HepG2 (cell line): ENCODE data around the gene SPIN1. TPM values are rescaled to one million over a fixed set of nuclear protein-coding genes. Genes with fewer than 3 reads are reported as not detected.

ENCODE experiments used
- ATAC-seq: fragments of 200-7000 bp; cut with Tn5 transposase; 3 replicates; pipeline ENCODE4 v1.9.1; 2020; ENCODE audit warnings: mild to moderate bottlenecking, moderate library complexity
- BruUV-seq: library from RNA; stranded (reverse); fragments of 400-500 nt; replicated peaks from 2 replicates; lab custom pipeline; 2021; lab: Mats Ljungman, UMichigan
- CTCF ChIA-PET: fragments of 300-600 bp; formaldehyde crosslinking; extraction: SDS; loops from one replicate; lab custom pipeline; 2021; ENCODE audit warnings: low total read pairs, inconsistent platforms, low intra/inter-chr PET ratio; lab: Yijun Ruan, JAX
- POLR2A ChIA-PET: fragments of 350-600 bp; sonication (Branson Sonifier 250); formaldehyde crosslinking; loops from one replicate; lab custom pipeline; 2020; ENCODE audit warnings: antibody characterized with exemption, inconsistent platforms; lab: Yijun Ruan, JAX
- DNase-seq: peaks from one replicate; pipeline ENCODE4 v3.0.0-alpha.2; 2015; ENCODE audit warnings: low spot score
- FAIRE-seq: peaks from 3 replicates; lab custom pipeline; 2011; peaks lifted over from hg19 to GRCh38; lab: Jason Lieb, UNC
- H2AFZ ChIP-seq: one replicate; pipeline ENCODE4 v1.6.1; 2011; ENCODE audit warnings: low read length, inconsistent platforms
- H3K27ac ChIP-seq: fragments of 300-600 bp; 3 replicates; pipeline ENCODE4 v1.8.0; 2011; ENCODE audit warnings: mixed run types, mild to moderate bottlenecking, mixed read lengths, low read length, inconsistent platforms; ENCODE audit not compliant: insufficient read depth; ENCODE audit errors: extremely low read length
- H3K27me3 ChIP-seq, 2 experiments: fragments of 200-600 bp in 1 of 2; 2 replicates in 1 of 2; 3 replicates in 1 of 2; pipeline versions ENCODE4 v1.6.0 to v1.8.0; 2011; ENCODE audit warnings: low read length in 2 of 2, mild to moderate bottlenecking in 2 of 2, moderate library complexity in 2 of 2, inconsistent platforms in 1 of 2; ENCODE audit not compliant: insufficient read depth in 2 of 2, control insufficient read depth in 1 of 2
- H3K36me3 ChIP-seq, 2 experiments: fragments of 200-600 bp in 1 of 2; replicated peaks in 1 of 2; 2 replicates in 1 of 2; 3 replicates in 1 of 2; pipeline versions ENCODE4 v1.5.1 to v1.8.0; 2011; ENCODE audit warnings: low read length in 2 of 2, inconsistent platforms in 1 of 2; ENCODE audit not compliant: insufficient read depth in 2 of 2, control insufficient read depth in 1 of 2
- H3K4me1 ChIP-seq: 2 replicates; pipeline ENCODE4 v1.5.1; 2012; ENCODE audit warnings: low read length, inconsistent platforms; ENCODE audit not compliant: insufficient read depth
- H3K4me2 ChIP-seq: 2 replicates; pipeline ENCODE4 v1.6.0; 2011; ENCODE audit warnings: low read depth, low read length, inconsistent platforms
- H3K4me3 ChIP-seq, 3 experiments: fragments of 200-600 bp in 1 of 3; sonication (generic), shearing (Covaris generic) in 1 of 3; replicated peaks in 1 of 3; 2 replicates each; pipeline ENCODE4 v1.5.1; 2011 to 2016; ENCODE audit warnings: low read length in 3 of 3, inconsistent platforms in 2 of 3, low read depth in 2 of 3, mild to moderate bottlenecking in 2 of 3, control low read depth in 1 of 3, mixed read lengths in 1 of 3; ENCODE audit not compliant: insufficient read depth in 1 of 3
- H3K79me2 ChIP-seq: one replicate; pipeline ENCODE4 v1.6.1; 2011; ENCODE audit warnings: low read length, inconsistent platforms; ENCODE audit not compliant: insufficient read depth
- H3K9ac ChIP-seq: 2 replicates; pipeline ENCODE4 v1.6.0; 2011; ENCODE audit warnings: mild to moderate bottlenecking, low read depth, low read length, inconsistent platforms; ENCODE audit not compliant: insufficient read depth
- H3K9me3 ChIP-seq: 2 replicates; pipeline ENCODE4 v1.5.1; 2012; ENCODE audit warnings: mild to moderate bottlenecking, low read length
- H4K20me1 ChIP-seq: 2 replicates; pipeline ENCODE4 v1.6.0; 2011; ENCODE audit warnings: inconsistent platforms, mild to moderate bottlenecking, low read length, moderate library complexity; ENCODE audit not compliant: insufficient read depth
- BHLHE40 ChIP-seq: IDR thresholded peaks from 2 replicates; pipeline ENCODE4 v1.6.1; 2011; ENCODE audit warnings: low read length, improper control_type of control experiment
- HNF4A ChIP-seq: sonication (generic); formaldehyde crosslinking; IDR thresholded peaks from 2 replicates; pipeline ENCODE4 v1.4.0; 2020; ENCODE audit warnings: missing genetic modification reagents
- KLF13 ChIP-seq: sonication (generic); formaldehyde crosslinking; IDR thresholded peaks from 2 replicates; pipeline ENCODE4 v1.4.0; 2020; ENCODE audit warnings: mild to moderate bottlenecking, missing genetic modification reagents
- NR2F1 ChIP-seq, 2 experiments: fragments of 450-650 bp in 1 of 2; formaldehyde crosslinking in 1 of 2; IDR thresholded peaks; 2 replicates each; pipeline versions ENCODE4 v1.5.0 to v1.6.1; 2016 to 2020; ENCODE audit warnings: mild to moderate bottlenecking in 1 of 2, missing compliant biosample characterization in 1 of 2, missing genetic modification reagents in 1 of 2, moderate library complexity in 1 of 2
- PATZ1 ChIP-seq: sonication (generic); formaldehyde crosslinking; IDR thresholded peaks from 2 replicates; pipeline ENCODE4 v1.4.0; 2020; ENCODE audit warnings: missing genetic modification reagents
- RFX5 ChIP-seq: IDR thresholded peaks from 2 replicates; pipeline ENCODE4 v1.6.1; 2011; ENCODE audit warnings: low read depth, low read length, improper control_type of control experiment
- RXRA ChIP-seq: sonication (generic); formaldehyde crosslinking; IDR thresholded peaks from 2 replicates; pipeline ENCODE4 v1.5.1; 2020; ENCODE audit warnings: missing genetic modification reagents
- RXRB ChIP-seq: IDR thresholded peaks from 2 replicates; pipeline ENCODE4 v1.6.1; 2016; ENCODE audit warnings: borderline replicate concordance, missing genetic modification reagents, missing compliant biosample characterization
- SKI ChIP-seq: fragments of 450-650 bp; IDR thresholded peaks from one replicate; pipeline ENCODE4 v1.6.1; 2018; ENCODE audit warnings: mild to moderate bottlenecking; ENCODE audit not compliant: partially characterized antibody
- SYNCRIP ChIP-seq: fragments of 200-400 bp; formaldehyde crosslinking; IDR thresholded peaks from 2 replicates; pipeline ENCODE4 v1.6.1; 2018; ENCODE audit warnings: mild to moderate bottlenecking, low read depth, low read length; ENCODE audit not compliant: insufficient read depth
- ZFY ChIP-seq: sonication (generic); formaldehyde crosslinking; IDR thresholded peaks from 2 replicates; pipeline ENCODE4 v1.4.0; 2020; ENCODE audit warnings: missing genetic modification reagents
- ZNF317 ChIP-seq: sonication (generic); formaldehyde crosslinking; IDR thresholded peaks from 2 replicates; pipeline ENCODE4 v1.5.0; 2020; ENCODE audit warnings: mild to moderate bottlenecking, missing genetic modification reagents
- ZNF431 ChIP-seq: sonication (generic); formaldehyde crosslinking; IDR thresholded peaks from 2 replicates; pipeline ENCODE4 v1.9.0; 2022; ENCODE audit warnings: missing genetic modification reagents, low read depth, mild to moderate bottlenecking, borderline replicate concordance
- ZSCAN30 ChIP-seq: sonication (generic); formaldehyde crosslinking; IDR thresholded peaks from 2 replicates; pipeline ENCODE4 v1.5.0; 2020; ENCODE audit warnings: mild to moderate bottlenecking, missing genetic modification reagents
- WGBS: methylation state at CpG from one replicate; pipeline ENCODE4 v1.1.6; 2017; ENCODE audit warnings: low lambda C conversion rate; 5-methylcytosine and 5-hydroxymethylcytosine counted together
- in situ Hi-C: cut with HindIII; loops from 2 replicates; pipeline ENCODE4 v1.10.0; 2017; ENCODE audit warnings: low pct_unique_long_range_greater_than_20kb; ENCODE audit not compliant: extremely low pct_ligation_motif_present
- intact Hi-C: fragments of 100-400 bp; cut with micrococcal nuclease; formaldehyde crosslinking; loops from one replicate; pipeline ENCODE4 v1.10.0; 2022; ENCODE audit not compliant: unreplicated experiment
- polyA plus RNA-seq, 8 experiments: library from polyadenylated mRNA; depleted of rRNA in 3 of 8; stranded (reverse) in 7 of 8; unstranded in 1 of 8; fragments of >200 nt; fragmentation: Illumina TruSeq in 4 of 8; extraction: Trizol in 4 of 8; gene quantifications; 2 replicates each; pipeline versions ENCODE4 v1.2.1 to v1.2.3, GENCODE V29; 2011 to 2016; ENCODE audit warnings: low read depth in 4 of 8, missing spikeins in 1 of 8, mixed read lengths in 1 of 8; ENCODE audit not compliant: insufficient read depth in 1 of 8
- total RNA-seq, 5 experiments: library from RNA; depleted of rRNA; stranded (reverse); fragments of >200 nt; fragmentation: Illumina TruSeq; extraction: Trizol; gene quantifications; 2 replicates each; pipeline ENCODE4 v1.2.3, GENCODE V29; 2016; ENCODE audit warnings: low read depth in 1 of 5
- TF ChIP-seq, protein P1 (sequence below): sonication (generic); formaldehyde crosslinking; IDR thresholded peaks from 2 replicates; pipeline ENCODE4 v1.9.0; 2021; ENCODE audit warnings: missing genetic modification reagents, borderline replicate concordance
- TF ChIP-seq, protein P2 (sequence below): sonication (generic); formaldehyde crosslinking; IDR thresholded peaks from 2 replicates; pipeline ENCODE4 v1.5.1; 2020; ENCODE audit warnings: mild to moderate bottlenecking, moderate library complexity, missing genetic modification reagents
- TF ChIP-seq, protein P3 (sequence below): sonication (generic); formaldehyde crosslinking; conservative IDR thresholded peaks from 2 replicates; pipeline ENCODE4 v1.8.0; 2022; ENCODE audit warnings: low read depth, missing genetic modification reagents

Gene SPIN1
- total and polyA plus RNA-seq, 2 of the 13 experiments (the other 11 are each of a cell fraction or from before 2014, with no cell fraction given) = 20.0 to 24.3 TPM

- POLR2A ChIA-PET = no interaction called here
- H3K4me1 ChIP-seq = peaks cover 23% of the 10 kb centered on the region
- TF ChIP-seq, protein P1, sequence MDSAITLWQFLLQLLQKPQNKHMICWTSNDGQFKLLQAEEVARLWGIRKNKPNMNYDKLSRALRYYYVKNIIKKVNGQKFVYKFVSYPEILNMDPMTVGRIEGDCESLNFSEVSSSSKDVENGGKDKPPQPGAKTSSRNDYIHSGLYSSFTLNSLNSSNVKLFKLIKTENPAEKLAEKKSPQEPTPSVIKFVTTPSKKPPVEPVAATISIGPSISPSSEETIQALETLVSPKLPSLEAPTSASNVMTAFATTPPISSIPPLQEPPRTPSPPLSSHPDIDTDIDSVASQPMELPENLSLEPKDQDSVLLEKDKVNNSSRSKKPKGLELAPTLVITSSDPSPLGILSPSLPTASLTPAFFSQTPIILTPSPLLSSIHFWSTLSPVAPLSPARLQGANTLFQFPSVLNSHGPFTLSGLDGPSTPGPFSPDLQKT (CRISPR knock-in tag) = no peak
- TF ChIP-seq SKI (peak; percentile 75), KLF13 (no peak), ZFY (no peak), ZNF431 (CRISPR knock-in tag) (no peak), RFX5 (no peak), RXRA (CRISPR knock-in tag) (peak; percentile 91), NR2F1 (CRISPR knock-in tag; IDR thresholded peaks at IDR 0.05) (peak; percentile 60 to 68; a peak in 3 of 4 replicates), SYNCRIP (no peak), PATZ1 (CRISPR knock-in tag) (no peak; the same call in 1 of the 2 replicates), HNF4A (peak; percentile 55; the same call in 1 of the 2 replicates), BHLHE40 (peak; percentile 62; the same call in 1 of the 2 replicates), ZNF317 (CRISPR knock-in tag) (0 out of 2 replicates have a peak, but pooled peaks have one; percentile 21), RXRB (CRISPR knock-in tag) (peak; percentile 86), ZSCAN30 (CRISPR knock-in tag) (no peak)
- TF ChIP-seq, protein P2, sequence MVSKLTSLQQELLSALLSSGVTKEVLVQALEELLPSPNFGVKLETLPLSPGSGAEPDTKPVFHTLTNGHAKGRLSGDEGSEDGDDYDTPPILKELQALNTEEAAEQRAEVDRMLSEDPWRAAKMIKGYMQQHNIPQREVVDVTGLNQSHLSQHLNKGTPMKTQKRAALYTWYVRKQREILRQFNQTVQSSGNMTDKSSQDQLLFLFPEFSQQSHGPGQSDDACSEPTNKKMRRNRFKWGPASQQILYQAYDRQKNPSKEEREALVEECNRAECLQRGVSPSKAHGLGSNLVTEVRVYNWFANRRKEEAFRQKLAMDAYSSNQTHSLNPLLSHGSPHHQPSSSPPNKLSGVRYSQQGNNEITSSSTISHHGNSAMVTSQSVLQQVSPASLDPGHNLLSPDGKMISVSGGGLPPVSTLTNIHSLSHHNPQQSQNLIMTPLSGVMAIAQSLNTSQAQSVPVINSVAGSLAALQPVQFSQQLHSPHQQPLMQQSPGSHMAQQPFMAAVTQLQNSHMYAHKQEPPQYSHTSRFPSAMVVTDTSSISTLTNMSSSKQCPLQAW (CRISPR knock-in tag) = peak; percentile 15; the same call in 1 of the 2 replicates
- TF ChIP-seq, protein P3, sequence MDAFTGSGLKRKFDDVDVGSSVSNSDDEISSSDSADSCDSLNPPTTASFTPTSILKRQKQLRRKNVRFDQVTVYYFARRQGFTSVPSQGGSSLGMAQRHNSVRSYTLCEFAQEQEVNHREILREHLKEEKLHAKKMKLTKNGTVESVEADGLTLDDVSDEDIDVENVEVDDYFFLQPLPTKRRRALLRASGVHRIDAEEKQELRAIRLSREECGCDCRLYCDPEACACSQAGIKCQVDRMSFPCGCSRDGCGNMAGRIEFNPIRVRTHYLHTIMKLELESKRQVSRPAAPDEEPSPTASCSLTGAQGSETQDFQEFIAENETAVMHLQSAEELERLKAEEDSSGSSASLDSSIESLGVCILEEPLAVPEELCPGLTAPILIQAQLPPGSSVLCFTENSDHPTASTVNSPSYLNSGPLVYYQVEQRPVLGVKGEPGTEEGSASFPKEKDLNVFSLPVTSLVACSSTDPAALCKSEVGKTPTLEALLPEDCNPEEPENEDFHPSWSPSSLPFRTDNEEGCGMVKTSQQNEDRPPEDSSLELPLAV (CRISPR knock-in tag) = no peak
These were observed 1.1 kb upstream of the SPIN1 start for GRCh38 chr9:88387036-88387551.

More at GRCh38 chr9:88387036-88387551, 1.1 kb upstream of the SPIN1 start:
- no peaks in the 10 kb centered on the region; a peak in 2 of 5 replicates for H3K27me3 ChIP-seq
- H3K36me3 ChIP-seq = no peaks in the 10 kb centered on the region
- CTCF ChIA-PET = no interaction called here
- peak overlapping the region; percentile 56 for H2AFZ ChIP-seq
- 0 out of 2 replicates have a peak, but pooled peaks cover 3% of the 10 kb centered on the region for H4K20me1 ChIP-seq
- no peak overlapping the region for H3K27ac ChIP-seq
- WGBS = 18% methylated on average over 9 of the region's 14 CpGs
- peak; percentile 54 for ATAC-seq
- intact Hi-C loops (no loop called here), in situ Hi-C loops (no loop called here)
- H3K9ac ChIP-seq = peak overlapping the region; percentile 57; the same call in 1 of the 2 replicates
- H3K4me2 ChIP-seq = peak overlapping the region; percentile 99
- peak; percentile 18 for DNase-seq
- H3K79me2 ChIP-seq = peaks cover 31% of the 10 kb centered on the region
- FAIRE-seq = no peak
- peak overlapping the region; percentile 66 to 96 (median 90) for H3K4me3 ChIP-seq
- no peaks in the 10 kb centered on the region for H3K9me3 ChIP-seq
- BruUV-seq = no TSS peak
